ENCODE measurements around the gene VMP1.
"Not testable (repeated sequence)": the region's sequence is repeated elsewhere in the genome, so short reads cannot be mapped to it uniquely, and the experiment has no call there.

The VMP1 gene

GRCh38 chr17:59841091-59841881 is 133.8 kb downstream of the VMP1 start:
- peak; percentile 56 for DNase-seq (ENCODE audit: low read depth)

DNA sequence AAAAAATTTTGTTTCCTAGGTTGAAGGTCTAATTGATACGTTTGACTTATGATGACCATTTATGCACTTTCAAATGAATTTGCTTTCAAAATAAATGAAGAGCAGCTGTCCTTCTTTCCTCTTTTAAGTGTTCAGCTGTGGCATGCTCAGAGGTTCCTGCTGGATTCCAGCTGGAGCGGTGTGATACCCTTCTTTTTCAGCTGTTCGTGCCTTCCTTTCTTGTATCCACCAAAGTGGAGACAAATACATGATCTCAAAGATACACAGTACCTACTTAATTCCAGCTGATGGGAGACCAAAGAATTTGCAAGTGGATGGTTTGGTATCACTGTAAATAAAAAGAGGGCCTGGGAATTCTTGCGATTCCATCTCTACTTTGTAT is 134.4 kb downstream of the VMP1 start:
- not testable (repeated sequence) for DNase-seq (ENCODE audit: low read depth)

- peak; percentile 99 for DNase-seq (ENCODE audit: low read depth)
These were observed 135.6 kb downstream of the VMP1 start for GRCh38 chr17:59842901-59843652.

GRCh38 chr17:59844884-59845594 is 137.6 kb downstream of the VMP1 start:
- peak; percentile 52 for DNase-seq (ENCODE audit: low read depth)

GRCh38 chr17:59845595-59846393 is 138.3 kb downstream of the VMP1 start:
- DNase-seq (ENCODE audit: low read depth), result peak; percentile 72

DNA sequence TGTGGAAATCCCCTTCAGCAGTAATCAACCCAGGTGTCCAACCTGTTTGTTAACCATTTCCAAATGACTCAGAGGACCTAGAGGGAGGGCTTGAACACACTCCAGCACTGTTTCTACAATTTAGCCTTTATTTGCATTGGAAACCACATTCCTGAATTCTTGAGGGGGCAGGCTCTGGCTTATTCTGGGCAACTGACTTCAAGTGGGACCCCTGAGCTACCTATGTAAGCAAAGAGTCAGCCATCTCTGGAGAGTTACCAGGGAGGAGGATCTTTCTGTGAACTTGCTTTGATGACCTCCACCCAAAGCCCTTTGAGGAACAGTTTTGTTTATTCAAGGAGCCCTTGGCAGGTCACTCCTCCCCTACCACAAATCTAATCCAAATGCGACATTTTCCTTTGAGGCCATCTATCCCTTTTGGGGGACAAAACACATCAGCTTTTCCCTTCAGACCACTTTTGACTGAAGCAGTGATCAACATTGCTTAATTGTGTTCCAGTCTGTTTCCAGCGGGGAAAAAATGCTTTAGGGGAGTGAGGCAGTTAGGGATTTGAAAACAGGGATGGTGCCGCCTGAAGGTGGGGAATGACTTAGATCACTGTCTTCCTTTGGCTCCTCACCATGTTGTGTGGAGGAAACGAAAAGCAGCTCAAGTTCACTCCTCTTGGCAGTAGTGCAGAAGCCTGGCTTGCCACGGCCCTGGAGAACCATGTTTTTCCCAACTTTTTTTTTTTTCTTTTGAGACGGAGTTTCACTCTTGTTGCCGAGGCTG is 139.1 kb downstream of the VMP1 start:
- peak; percentile 66 for DNase-seq (ENCODE audit: low read depth)

- DNase-seq (ENCODE audit: low read depth), result no peak
These were observed 140.9 kb downstream of the VMP1 start for GRCh38 chr17:59848385-59848668.

DNA sequence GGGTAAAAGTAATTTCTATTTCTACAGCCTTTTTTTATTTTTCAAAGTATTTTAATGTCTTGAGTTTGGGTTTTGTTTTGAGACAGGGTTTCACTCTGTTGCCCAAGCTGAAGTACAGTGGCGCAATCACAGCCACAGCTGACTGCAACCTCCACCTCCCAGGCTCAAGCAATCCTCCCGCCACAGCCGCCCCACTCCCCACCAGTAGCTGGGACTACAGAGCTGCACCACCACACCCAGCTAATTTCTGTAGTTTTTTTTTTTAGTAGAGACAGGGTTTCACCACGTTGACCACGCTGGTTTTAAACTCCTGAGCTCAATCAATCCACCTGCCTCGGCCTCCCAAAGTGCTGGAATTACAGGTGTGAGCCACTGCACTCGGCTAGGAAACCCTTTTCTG is 141.3 kb downstream of the VMP1 start:
- DNase-seq (ENCODE audit: low read depth), result no peak

DNA sequence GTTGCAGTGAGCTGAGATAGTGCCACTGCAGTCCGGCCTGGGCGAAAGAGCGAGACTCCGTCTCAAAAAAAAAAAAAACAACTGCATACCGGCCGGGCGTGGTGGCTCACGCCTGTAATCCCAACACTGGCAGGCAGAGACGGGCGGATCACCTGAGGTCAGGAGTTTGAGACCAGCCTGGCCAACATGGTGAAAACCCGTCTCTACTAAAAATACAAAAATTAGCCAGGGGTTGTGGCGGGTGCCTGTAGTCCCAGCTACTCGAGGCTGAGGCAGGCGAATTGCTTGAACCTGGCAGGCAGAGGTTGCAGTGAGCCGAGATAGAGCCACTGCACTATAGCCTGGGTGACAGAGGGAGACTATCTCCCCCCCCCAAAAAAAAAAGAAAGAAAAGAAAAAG is 142.9 kb downstream of the VMP1 start:
- DNase-seq (ENCODE audit: low read depth), result not testable (repeated sequence)

- peak; percentile 68 for DNase-seq (ENCODE audit: low read depth)
These were observed 144.3 kb downstream of the VMP1 start for GRCh38 chr17:59851439-59852375.

DNA sequence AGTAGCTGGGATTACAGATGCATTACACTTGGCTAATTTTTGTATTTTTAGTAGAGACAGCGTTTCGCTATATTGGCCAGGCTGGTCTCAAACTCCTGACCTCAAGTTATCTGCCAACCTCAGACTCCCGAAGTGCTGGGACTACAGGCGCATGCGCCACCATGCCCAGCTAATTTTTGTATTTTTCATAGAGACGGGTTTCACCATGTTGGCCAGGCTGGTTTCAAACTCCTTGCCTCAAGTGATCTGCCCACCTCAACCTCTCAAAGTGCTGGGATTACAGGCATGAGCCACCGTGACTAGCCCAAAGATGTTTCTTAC is 145.4 kb downstream of the VMP1 start:
- DNase-seq (ENCODE audit: low read depth), result not testable (repeated sequence)

- peak; percentile 97 for DNase-seq (ENCODE audit: low read depth)
These were observed 145.9 kb downstream of the VMP1 start for GRCh38 chr17:59853168-59853918.

- not testable (repeated sequence) for DNase-seq (ENCODE audit: low read depth)
These were observed 146.7 kb downstream of the VMP1 start for GRCh38 chr17:59853919-59854729.

DNA sequence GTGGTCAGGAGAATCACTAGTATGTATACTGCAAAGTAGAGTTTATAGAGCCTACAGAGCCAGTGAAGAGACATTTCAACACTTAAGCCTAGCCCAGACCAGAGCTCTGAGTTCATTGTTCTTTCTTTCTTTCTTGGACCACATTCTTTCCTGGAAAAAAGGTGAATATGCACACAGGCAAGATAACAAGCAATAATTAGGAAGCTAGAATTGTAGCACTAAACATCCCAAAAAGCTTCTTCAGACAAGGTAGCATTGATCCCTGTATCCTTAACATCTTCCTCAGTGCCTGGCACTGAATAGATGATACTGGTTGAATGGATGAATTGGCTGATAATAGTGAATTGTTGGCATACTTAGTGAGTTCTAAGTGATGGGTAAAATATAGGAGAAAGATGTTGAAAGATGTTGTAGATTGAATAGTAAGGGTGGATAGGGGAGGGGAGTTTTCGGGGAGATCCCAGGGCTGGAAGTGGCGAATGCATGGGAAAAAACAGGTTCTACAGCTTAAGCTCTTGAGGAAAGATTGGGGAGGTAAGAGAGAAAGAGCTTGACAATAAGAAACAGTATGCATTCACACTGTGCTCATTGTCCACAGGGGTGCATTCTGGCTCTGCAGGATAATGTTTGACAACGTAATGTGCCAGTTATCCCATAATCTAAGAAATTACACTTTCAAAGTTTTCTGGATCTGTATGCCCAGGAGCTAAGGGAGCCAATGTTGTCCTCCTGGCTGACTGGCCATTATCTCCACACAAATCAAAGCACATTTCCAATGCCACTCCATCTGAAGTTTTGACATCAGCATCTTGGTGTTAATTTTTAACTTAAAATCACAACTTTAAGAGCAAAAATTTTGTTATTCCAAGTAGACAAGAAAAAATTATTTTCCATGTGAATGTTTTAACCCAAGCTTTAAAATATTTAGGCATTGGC is 149.7 kb downstream of the VMP1 start:
- no peak for DNase-seq (ENCODE audit: low read depth)

DNA sequence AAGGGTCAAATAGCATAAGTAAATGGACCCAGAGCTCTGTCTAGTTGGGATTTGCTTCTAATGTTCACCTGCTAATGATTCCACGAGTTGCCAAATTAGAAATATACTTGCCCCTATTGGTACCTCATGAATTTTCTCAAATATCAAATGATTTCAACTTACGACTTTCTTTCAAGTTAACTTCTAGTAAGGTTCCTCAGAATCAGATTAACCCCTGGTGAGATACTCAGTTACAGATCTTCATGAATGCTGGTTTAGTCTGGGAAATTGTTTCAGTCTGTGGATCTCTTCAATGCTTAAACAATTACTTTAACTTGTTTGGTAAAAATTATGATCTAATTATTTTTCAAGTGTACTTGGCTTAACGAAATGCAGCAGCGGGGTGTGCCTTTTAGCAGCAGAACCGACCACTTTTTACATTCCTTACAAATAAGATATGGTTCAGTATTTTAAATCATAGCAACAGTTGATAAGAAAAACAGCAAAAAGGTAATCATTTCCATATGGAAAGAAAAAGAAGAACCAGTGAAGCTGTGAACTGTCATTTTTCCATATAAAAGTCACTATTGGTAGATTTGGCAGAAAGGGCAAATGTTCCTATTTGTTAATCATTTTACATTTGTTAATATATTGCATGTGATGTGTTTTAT is 150.8 kb downstream of the VMP1 start:
- DNase-seq (ENCODE audit: low read depth), result no peak

- no peak for DNase-seq (ENCODE audit: low read depth)
These were observed 151.5 kb downstream of the VMP1 start for GRCh38 chr17:59858932-59859331.

GRCh38 chr17:59859444-59860025 is 152.1 kb downstream of the VMP1 start:
- peak; percentile 79 for DNase-seq (ENCODE audit: low read depth)
